ENCODE measurements around the gene KNDC1.

Gene KNDC1

GRCh38 chr10:133160826-133161471 is 930 bp downstream of the KNDC1 start:
- Histone ChIP-seq H3K27me3 (peaks cover 39% of the 10 kb centered on the region), H3K9me3 (no peaks in the 10 kb centered on the region), H3K36me3 (no peaks in the 10 kb centered on the region), H3K4me1 (no peaks in the 10 kb centered on the region), H3K4me3 (ENCODE audit: low read depth, low read length) (peak overlapping the region; percentile 45)
- DNase-seq, result no peak
- no peak for TF ChIP-seq CTCF (IDR thresholded peaks at IDR 0.05; ENCODE audit: low read depth, low read length)

DNA sequence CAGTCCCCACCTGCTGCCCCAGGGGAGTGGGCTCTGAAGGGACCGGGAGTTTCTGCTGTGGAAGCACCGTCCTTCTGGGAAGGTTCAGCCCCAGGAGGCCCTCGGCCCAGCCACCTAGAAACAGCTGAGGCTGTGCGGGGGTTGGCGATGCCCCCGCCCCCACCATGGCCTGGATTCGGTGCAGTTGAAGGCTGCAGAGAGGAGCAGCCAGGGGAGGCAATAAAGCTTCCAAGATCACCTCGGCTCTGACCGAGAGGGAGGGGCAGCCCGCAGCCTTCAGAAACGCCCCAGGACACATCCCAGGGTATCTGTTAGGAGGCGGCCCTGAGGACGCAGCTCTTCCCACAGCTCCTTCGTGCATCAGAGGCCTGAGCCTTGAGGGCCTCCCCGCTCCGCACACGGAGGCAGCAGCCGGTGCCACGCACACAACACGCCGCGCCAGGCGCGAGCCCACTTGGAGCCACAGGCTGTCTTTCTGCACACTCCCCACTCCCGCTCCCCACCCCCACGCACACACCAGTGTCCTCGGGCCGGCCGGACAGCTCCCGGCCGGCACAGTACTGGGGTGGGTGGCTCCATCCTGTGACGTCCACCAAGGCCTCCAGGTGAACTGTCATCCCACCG is 1.6 kb downstream of the KNDC1 start:
- DNase-seq, result no peak
- no peak overlapping the region; the same call in 1 of the 2 replicates for H3K4me3 ChIP-seq (ENCODE audit: low read depth, low read length)

GRCh38 chr10:133162178-133162909 is 2.3 kb downstream of the KNDC1 start:
- no peaks in the 10 kb centered on the region for H3K9me3 ChIP-seq
- DNase-seq, result no peak
- peaks cover 39% of the 10 kb centered on the region for H3K27me3 ChIP-seq
- no peaks in the 10 kb centered on the region for H3K36me3 ChIP-seq
- TF ChIP-seq CTCF (IDR thresholded peaks at IDR 0.05; ENCODE audit: low read depth, low read length), result no peak
- no peaks in the 10 kb centered on the region for H3K4me1 ChIP-seq
- no peak overlapping the region for H3K4me3 ChIP-seq (ENCODE audit: low read depth, low read length)

More for the DNA sequence above, 1.6 kb downstream of the KNDC1 start:
- peaks cover 39% of the 10 kb centered on the region for H3K27me3 ChIP-seq
- H3K9me3 ChIP-seq, result no peaks in the 10 kb centered on the region
- no peaks in the 10 kb centered on the region for H3K36me3 ChIP-seq
- TF ChIP-seq CTCF (IDR thresholded peaks at IDR 0.05; ENCODE audit: low read depth, low read length), result no peak
- no peaks in the 10 kb centered on the region for H3K4me1 ChIP-seq

GRCh38 chr10:133162910-133163856 is 3.2 kb downstream of the KNDC1 start:
- no peak for TF ChIP-seq CTCF (IDR thresholded peaks at IDR 0.05; ENCODE audit: low read depth, low read length)
- no peak overlapping the region for H3K4me3 ChIP-seq (ENCODE audit: low read depth, low read length)
- no peaks in the 10 kb centered on the region for H3K4me1 ChIP-seq

GRCh38 chr10:133163889-133164815 is 4.1 kb downstream of the KNDC1 start:
- Histone ChIP-seq H3K27me3 (peaks cover 39% of the 10 kb centered on the region), H3K4me3 (ENCODE audit: low read depth, low read length) (no peak overlapping the region), H3K9me3 (no peaks in the 10 kb centered on the region), H3K4me1 (no peaks in the 10 kb centered on the region), H3K36me3 (no peaks in the 10 kb centered on the region)
- DNase-seq, result no peak
- no peak for TF ChIP-seq CTCF (IDR thresholded peaks at IDR 0.05; ENCODE audit: low read depth, low read length)

More at GRCh38 chr10:133162910-133163856, 3.2 kb downstream of the KNDC1 start:
- Histone ChIP-seq H3K27me3 (peaks cover 39% of the 10 kb centered on the region), H3K9me3 (no peaks in the 10 kb centered on the region), H3K36me3 (no peaks in the 10 kb centered on the region)
- no peak for DNase-seq

All from BE2C (cell line).